Activated CD8-positive, alpha-beta T cell treated with anti-CD3 and anti-CD28 coated beads, Interleukin-2, amount 10 ng/mL, durations not matched to agents 7 days and 5 days (primary cell): ENCODE results near the gene FCAMR. TPM values are rescaled to one million over a fixed set of nuclear protein-coding genes. Genes with fewer than 3 reads are reported as not detected.
"Not testable (repeated sequence)": the region's sequence is repeated elsewhere in the genome, so short reads cannot be mapped to it uniquely, and the experiment has no call there.

Source experiments
- ATAC-seq: fragments of 150-1000 bp; cut with Tn5 transposase; one replicate; pipeline ENCODE4 v1.10.0; 2021; ENCODE audit warnings: moderate library complexity
- CTCF ChIA-PET: fragments of 350-600 bp; sonication (Branson Sonifier 250); formaldehyde crosslinking; loops from one replicate; lab custom pipeline; 2021; ENCODE audit warnings: antibody characterized with exemption; lab: Charles Lee
- POLR2A ChIA-PET: fragments of 350-600 bp; sonication (Branson Sonifier 250); formaldehyde crosslinking; loops from one replicate; lab custom pipeline; 2021; ENCODE audit warnings: antibody characterized with exemption; lab: Charles Lee
- DNase-seq: peaks from one replicate; pipeline ENCODE4 v3.0.0-alpha.2; 2020
- H3K27ac Mint-ChIP-seq: one replicate; pipeline ENCODE4 v1.8.0; 2021; ENCODE audit warnings: mild to moderate bottlenecking, mixed read lengths
- H3K27me3 Mint-ChIP-seq: one replicate; pipeline ENCODE4 v1.8.0; 2021; ENCODE audit warnings: low read depth, mixed read lengths
- H3K36me3 Mint-ChIP-seq: one replicate; pipeline ENCODE4 v1.8.0; 2021; ENCODE audit warnings: low read depth, mixed read lengths
- H3K4me1 Mint-ChIP-seq: one replicate; pipeline ENCODE4 v1.8.0; 2021; ENCODE audit warnings: low read depth, mixed read lengths
- H3K4me3 Mint-ChIP-seq: one replicate; pipeline ENCODE4 v1.8.0; 2021; ENCODE audit warnings: mild to moderate bottlenecking, mixed read lengths
- H3K9me3 Mint-ChIP-seq: one replicate; pipeline ENCODE4 v1.8.0; 2022; ENCODE audit warnings: mixed read lengths; ENCODE audit not compliant: insufficient read depth
- total RNA-seq, 2 experiments: library from RNA; stranded (reverse); gene quantifications; one replicate each; pipeline ENCODE4 v1.2.3, GENCODE V29; 2021

Gene FCAMR
- total RNA-seq, 2 experiments from 2014 or later: not detected

- CTCF ChIA-PET: interaction anchor here (1.0 to 15.0 kb wide), 19 partner anchors 10 to 217 kb away, joined by 3 to 281 read pairs (median 8); partner anchors contain the start of genes FCMR, IL20 and PIGR
- no peaks in the 10 kb centered on the region for H3K9me3 Mint-ChIP-seq
- no peak for DNase-seq
- H3K36me3 Mint-ChIP-seq: no peaks in the 10 kb centered on the region
- POLR2A ChIA-PET: interaction anchor here (1.0 to 2.3 kb wide), 2 partner anchors 9 to 10 kb away, joined by 5 to 15 read pairs; partner anchors contain the start of gene FCMR
- peak overlapping the region; percentile 85 for H3K27ac Mint-ChIP-seq
- no peak overlapping the region for H3K4me3 Mint-ChIP-seq
- ATAC-seq: no peak
- peaks cover 54% of the 10 kb centered on the region for H3K4me1 Mint-ChIP-seq
- H3K27me3 Mint-ChIP-seq: peaks cover 2% of the 10 kb centered on the region
Observed at GRCh38 chr1:206931709-206932108, 38.6 kb downstream of the FCAMR start.

GRCh38 chr1:206930210-206930798 lies 40.0 kb downstream of the FCAMR start:
- Mint-ChIP-seq H3K9me3 (no peaks in the 10 kb centered on the region), H3K36me3 (no peaks in the 10 kb centered on the region), H3K4me1 (peaks cover 50% of the 10 kb centered on the region), H3K27ac (peak overlapping the region; percentile 85), H3K4me3 (peak overlapping the region; percentile 40), H3K27me3 (no peaks in the 10 kb centered on the region)
- ATAC-seq: peak; percentile 37
- POLR2A ChIA-PET: interaction anchor here (1.4 to 2.3 kb wide), 2 partner anchors 9 to 11 kb away, joined by 3 to 15 read pairs; partner anchors contain the start of gene FCMR
- CTCF ChIA-PET: interaction anchor here (0.8 to 15.0 kb wide), 14 partner anchors 8 to 266 kb away, joined by 3 to 281 read pairs (median 8); partner anchors contain the start of genes FCMR and PIGR
- DNase-seq: peak; percentile 41

- ChIA-PET POLR2A (interaction anchor here (1.4 to 2.3 kb wide), 2 partner anchors 8 to 10 kb away, joined by 3 to 15 read pairs; partner anchors contain the start of gene FCMR), CTCF (interaction anchor here (0.8 to 15.0 kb wide), 6 partner anchors 11 to 265 kb away, joined by 3 to 281 read pairs (median 69); partner anchors contain the start of gene PIGR)
- H3K4me1 Mint-ChIP-seq: peaks cover 47% of the 10 kb centered on the region
- peak overlapping the region; percentile 28 for H3K27ac Mint-ChIP-seq
- H3K9me3 Mint-ChIP-seq: no peaks in the 10 kb centered on the region
- no peaks in the 10 kb centered on the region for H3K27me3 Mint-ChIP-seq
- H3K4me3 Mint-ChIP-seq: no peak overlapping the region
- no peak for DNase-seq
- H3K36me3 Mint-ChIP-seq: no peaks in the 10 kb centered on the region
- no peak for ATAC-seq
Observed at GRCh38 chr1:206929524-206929923, 40.7 kb downstream of the FCAMR start.

GRCh38 chr1:206926286-206926685 lies 44.0 kb downstream of the FCAMR start:
- Mint-ChIP-seq H3K27me3 (no peaks in the 10 kb centered on the region), H3K4me3 (no peak overlapping the region), H3K27ac (no peak overlapping the region), H3K9me3 (no peaks in the 10 kb centered on the region), H3K36me3 (no peaks in the 10 kb centered on the region), H3K4me1 (peaks cover 31% of the 10 kb centered on the region)
- no peak for DNase-seq
- CTCF ChIA-PET: interaction anchor here (1.3 to 15.0 kb wide), 6 partner anchors 9 to 291 kb away, joined by 3 to 281 read pairs (median 7); partner anchors contain the start of gene DYRK3
- ATAC-seq: no peak
- POLR2A ChIA-PET: no interaction called here

- ChIA-PET POLR2A (interaction anchor here (0.8 to 1.3 kb wide), 3 partner anchors 14 to 45 kb away, joined by 3 read pairs; partner anchors contain the start of gene FCAMR), CTCF (interaction anchor here (0.7 to 15.0 kb wide), 24 partner anchors 8 to 261 kb away, joined by 3 to 281 read pairs (median 4); partner anchors contain the start of genes IL20 and PIGR)
- Mint-ChIP-seq H3K4me1 (peaks cover 29% of the 10 kb centered on the region), H3K4me3 (no peak overlapping the region), H3K9me3 (no peaks in the 10 kb centered on the region), H3K27me3 (no peaks in the 10 kb centered on the region), H3K36me3 (peaks cover 7% of the 10 kb centered on the region), H3K27ac (no peak overlapping the region)
- ATAC-seq: peak; percentile 72
- peak; percentile 86 for DNase-seq
Observed at GRCh38 chr1:206925106-206925736, 45.0 kb downstream of the FCAMR start.

- no peaks in the 10 kb centered on the region for H3K27me3 Mint-ChIP-seq
- ChIA-PET CTCF (interaction anchor here (0.7 to 15.0 kb wide), 23 partner anchors 8 to 260 kb away, joined by 3 to 281 read pairs (median 4); partner anchors contain the start of genes IL20 and PIGR), POLR2A (interaction anchor here (0.8 to 1.3 kb wide), 3 partner anchors 15 to 46 kb away, joined by 3 read pairs; partner anchors contain the start of gene FCAMR)
- peaks cover 28% of the 10 kb centered on the region for H3K4me1 Mint-ChIP-seq
- peaks cover 10% of the 10 kb centered on the region for H3K36me3 Mint-ChIP-seq
- DNase-seq (peak; percentile 50), ATAC-seq (peak; percentile 4)
- H3K4me3 Mint-ChIP-seq: no peak overlapping the region
- no peaks in the 10 kb centered on the region for H3K9me3 Mint-ChIP-seq
- H3K27ac Mint-ChIP-seq: no peak overlapping the region
Observed at GRCh38 chr1:206924592-206925105, 45.6 kb downstream of the FCAMR start.

- POLR2A ChIA-PET, H3K4me3 Mint-ChIP-seq, H3K27ac Mint-ChIP-seq, ATAC-seq, DNase-seq, H3K9me3 Mint-ChIP-seq, H3K27me3 Mint-ChIP-seq: not testable (repeated sequence)
- Mint-ChIP-seq H3K4me1 (peaks cover 28% of the 10 kb centered on the region), H3K36me3 (peaks cover 11% of the 10 kb centered on the region)
- CTCF ChIA-PET: interaction anchor here (0.9 to 15.0 kb wide), 13 partner anchors 10 to 156 kb away, joined by 3 to 281 read pairs (median 16); no protein-coding TSS in a partner anchor
Observed at GRCh38 chr1:206923961-206924557, 46.2 kb downstream of the FCAMR start.

- no peaks in the 10 kb centered on the region for H3K27me3 Mint-ChIP-seq
- no peaks in the 10 kb centered on the region for H3K9me3 Mint-ChIP-seq
- ATAC-seq (peak; percentile 48), DNase-seq (peak; percentile 83)
- H3K4me1 Mint-ChIP-seq: peaks cover 34% of the 10 kb centered on the region
- no peak overlapping the region for H3K4me3 Mint-ChIP-seq
- CTCF ChIA-PET: interaction anchor here (0.6 to 5.0 kb wide), 10 partner anchors 10 to 220 kb away, joined by 3 to 92 read pairs (median 20); no protein-coding TSS in a partner anchor
- POLR2A ChIA-PET: interaction anchor here (0.6 to 2.9 kb wide), 5 partner anchors 7 to 398 kb away, joined by 3 to 15 read pairs (median 5); partner anchors contain the start of gene CD55
- H3K36me3 Mint-ChIP-seq: peaks cover 12% of the 10 kb centered on the region
- no peak overlapping the region for H3K27ac Mint-ChIP-seq
Observed at GRCh38 chr1:206923009-206923960, 47.0 kb downstream of the FCAMR start.

- Mint-ChIP-seq H3K36me3 (peaks cover 18% of the 10 kb centered on the region), H3K4me3 (no peak overlapping the region), H3K27ac (no peak overlapping the region), H3K4me1 (peaks cover 37% of the 10 kb centered on the region), H3K9me3 (no peaks in the 10 kb centered on the region), H3K27me3 (no peaks in the 10 kb centered on the region)
- POLR2A ChIA-PET: interaction anchor here (0.5 to 2.9 kb wide), 10 partner anchors 8 to 399 kb away, joined by 3 to 15 read pairs (median 4); partner anchors contain the start of gene CD55
- ATAC-seq: no peak
- CTCF ChIA-PET: interaction anchor here (0.6 to 5.0 kb wide), 15 partner anchors 10 to 287 kb away, joined by 3 to 92 read pairs (median 7); partner anchors contain the start of gene DYRK3
- DNase-seq: no peak
Observed at GRCh38 chr1:206922524-206922923, 47.7 kb downstream of the FCAMR start.

GRCh38 chr1:206921772-206922265 lies 48.4 kb downstream of the FCAMR start, which contains the start of gene FCMR:
FCMR (minus strand) TSS chr1:206921941; CDS start chr1:206921854, 87 bp downstream.
- no peak within 1 kb of the TSS for H3K4me3 Mint-ChIP-seq
- peak; percentile 44 for ATAC-seq
- POLR2A ChIA-PET: interaction anchor here (0.5 to 2.9 kb wide), 13 partner anchors 9 to 400 kb away, joined by 3 to 15 read pairs (median 3); partner anchors contain the start of genes CD55 and DYRK3

More at GRCh38 chr1:206921772-206922265, 48.4 kb downstream of the FCAMR start, which contains the start of gene FCMR:
- peak; percentile 72 for DNase-seq
- Mint-ChIP-seq H3K4me1 (peaks cover 40% of the 10 kb centered on the region), H3K27ac (no peak within 1 kb of the TSS), H3K36me3 (peaks cover 24% of the 10 kb centered on the region), H3K27me3 (no peaks in the 10 kb centered on the region), H3K9me3 (no peaks in the 10 kb centered on the region)
- CTCF ChIA-PET: interaction anchor here (0.8 to 5.0 kb wide), 24 partner anchors 10 to 291 kb away, joined by 3 to 92 read pairs (median 5); partner anchors contain the start of genes DYRK3 and IL20
